GM10266 (cell line): Measurements from ENCODE around the gene MACROD2.

Source experiments
- DNase-seq: peaks from one replicate; pipeline ENCODE4 v3.0.0; 2012; ENCODE audit errors: extremely low spot score
- TF ChIP-seq, protein P1 (sequence below): IDR thresholded peaks from 2 replicates; pipeline ENCODE4 v1.5.1; 2012; ENCODE audit warnings: mild to moderate bottlenecking, low read depth; ENCODE audit not compliant: control insufficient read depth, insufficient read depth; ENCODE audit errors: missing control alignments

The MACROD2 gene

DNA sequence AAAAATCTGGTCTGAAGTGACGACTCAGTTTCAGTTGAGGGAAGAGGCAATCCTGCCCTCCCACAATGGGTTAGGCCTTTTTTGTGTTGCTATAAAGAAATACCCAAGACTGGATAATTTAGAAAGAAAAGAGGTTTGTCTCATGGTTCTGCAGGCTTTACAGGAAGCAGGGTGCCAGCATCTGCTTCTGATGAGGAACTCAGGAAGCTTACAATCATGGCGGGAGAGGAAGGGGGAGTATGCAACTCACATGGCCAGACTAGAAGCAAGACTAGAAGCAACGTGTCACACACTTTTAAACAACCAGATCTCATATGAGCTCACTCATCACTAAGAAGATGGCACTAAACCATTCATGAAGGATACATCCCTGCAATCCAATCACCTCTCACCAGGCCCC lies 2048.6 kb downstream of the MACROD2 start:
- DNase-seq, result no peak
- TF ChIP-seq, protein P1, sequence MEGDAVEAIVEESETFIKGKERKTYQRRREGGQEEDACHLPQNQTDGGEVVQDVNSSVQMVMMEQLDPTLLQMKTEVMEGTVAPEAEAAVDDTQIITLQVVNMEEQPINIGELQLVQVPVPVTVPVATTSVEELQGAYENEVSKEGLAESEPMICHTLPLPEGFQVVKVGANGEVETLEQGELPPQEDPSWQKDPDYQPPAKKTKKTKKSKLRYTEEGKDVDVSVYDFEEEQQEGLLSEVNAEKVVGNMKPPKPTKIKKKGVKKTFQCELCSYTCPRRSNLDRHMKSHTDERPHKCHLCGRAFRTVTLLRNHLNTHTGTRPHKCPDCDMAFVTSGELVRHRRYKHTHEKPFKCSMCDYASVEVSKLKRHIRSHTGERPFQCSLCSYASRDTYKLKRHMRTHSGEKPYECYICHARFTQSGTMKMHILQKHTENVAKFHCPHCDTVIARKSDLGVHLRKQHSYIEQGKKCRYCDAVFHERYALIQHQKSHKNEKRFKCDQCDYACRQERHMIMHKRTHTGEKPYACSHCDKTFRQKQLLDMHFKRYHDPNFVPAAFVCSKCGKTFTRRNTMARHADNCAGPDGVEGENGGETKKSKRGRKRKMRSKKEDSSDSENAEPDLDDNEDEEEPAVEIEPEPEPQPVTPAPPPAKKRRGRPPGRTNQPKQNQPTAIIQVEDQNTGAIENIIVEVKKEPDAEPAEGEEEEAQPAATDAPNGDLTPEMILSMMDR, result no peak

GRCh38 chr20:16048876-16049275 lies 2053.6 kb downstream of the MACROD2 start:
- DNase-seq, result no peak
- TF ChIP-seq, protein P1, result no peak

DNA sequence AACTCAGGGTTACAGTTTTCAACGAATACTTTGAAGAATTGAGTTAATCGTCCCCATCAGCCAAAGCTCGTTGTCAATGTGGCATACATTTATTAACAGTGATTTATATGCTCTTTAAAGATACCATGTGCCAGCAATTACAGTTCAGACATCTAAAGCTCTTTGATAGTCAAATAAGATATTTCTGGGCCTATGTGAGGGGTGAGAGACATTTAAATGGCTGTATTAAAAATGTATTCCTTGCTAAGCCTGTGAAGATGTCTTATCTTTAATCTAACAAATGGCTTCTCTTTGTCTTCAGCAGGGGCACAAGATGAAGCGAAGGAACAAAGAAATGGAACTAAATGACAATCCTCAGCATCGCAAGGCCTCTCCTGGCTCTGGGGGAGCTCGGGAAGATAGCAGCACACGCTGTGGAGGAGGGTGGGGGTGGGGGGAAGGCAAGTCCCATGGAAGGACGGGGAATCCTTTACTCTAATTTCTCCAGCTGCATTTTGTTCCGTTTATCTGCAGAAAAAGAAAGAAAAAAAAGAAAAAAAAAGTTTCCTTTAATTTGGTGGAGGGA lies 2054.3 kb downstream of the MACROD2 start:
- DNase-seq, result no peak
- TF ChIP-seq, protein P1, result no peak

DNA sequence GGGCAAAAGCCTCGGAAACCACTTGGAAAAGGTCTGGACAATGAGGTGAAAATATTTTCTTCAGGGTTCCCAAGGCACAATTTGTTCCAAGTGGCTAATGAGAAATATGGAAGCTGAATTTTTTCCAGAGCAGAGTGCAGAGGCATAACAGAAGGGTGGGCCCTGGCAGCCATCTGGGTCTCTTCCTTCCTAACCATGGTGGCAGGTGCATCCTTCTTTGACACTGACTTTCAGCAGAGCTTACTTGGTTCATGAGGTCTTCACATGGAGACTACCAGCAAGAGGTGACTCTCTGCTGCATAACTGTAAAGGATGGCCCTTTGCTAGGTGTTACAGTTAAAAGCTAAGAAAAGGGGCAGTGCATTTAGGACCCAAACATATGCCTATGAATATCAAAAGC lies 2055.1 kb downstream of the MACROD2 start:
- no peak for DNase-seq
- TF ChIP-seq, protein P1, result no peak

GRCh38 chr20:16051968-16052367 lies 2056.7 kb downstream of the MACROD2 start:
- no peak for DNase-seq
- TF ChIP-seq, protein P1, result no peak

DNA sequence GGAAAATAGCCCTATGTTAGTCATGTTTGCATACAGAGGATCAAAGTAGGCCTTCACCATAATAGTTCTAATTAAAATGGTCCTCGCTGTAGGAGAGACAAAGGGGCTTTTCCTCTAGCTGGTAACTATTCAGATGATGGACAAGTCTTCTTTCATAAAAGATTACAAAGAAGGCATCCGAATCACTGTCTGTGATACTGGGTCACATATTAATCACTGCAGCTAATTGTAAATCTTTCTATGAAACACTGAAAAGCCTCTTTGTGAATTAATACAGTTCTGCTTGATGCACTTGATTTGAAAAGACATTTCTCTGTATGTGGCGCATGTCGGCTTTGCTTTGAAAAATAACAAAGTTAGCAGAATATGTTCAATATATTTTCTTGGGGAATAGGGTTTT lies 2057.1 kb downstream of the MACROD2 start:
- TF ChIP-seq, protein P1, result no peak
- DNase-seq, result no peak

- DNase-seq, result no peak
- TF ChIP-seq, protein P1, result no peak
Observed at GRCh38 chr20:16054985-16055384, 2059.7 kb downstream of the MACROD2 start.
